Lower lobe of right lung (tissue), 2 donors: ENCODE measurements around the gene SMIM29. TPM values are rescaled to one million over a fixed set of nuclear protein-coding genes. Genes with fewer than 3 reads are reported as not detected.

ENCODE experiments used
- ATAC-seq, 2 donors: fragments of 200-7000 bp; cut with Tn5 transposase; one replicate each; pipeline ENCODE4 v1.9.1; 2020 to 2022; ENCODE audit warnings: mild to moderate bottlenecking in 2 of 2, moderate library complexity in 2 of 2
- DNase-seq: peaks from one replicate; pipeline ENCODE4 v3.0.0-alpha.2; 2020
- H3K27ac ChIP-seq: fragments of 200-600 bp; one replicate; pipeline ENCODE4 v1.8.0; 2022
- H3K27me3 ChIP-seq: fragments of 200-600 bp; one replicate; pipeline ENCODE4 v1.8.0; 2022; ENCODE audit warnings: low read depth
- H3K36me3 ChIP-seq: fragments of 200-600 bp; one replicate; pipeline ENCODE4 v1.8.0; 2022; ENCODE audit warnings: mild to moderate bottlenecking
- H3K4me1 ChIP-seq: fragments of 200-600 bp; one replicate; pipeline ENCODE4 v1.8.0; 2022
- H3K4me3 ChIP-seq: fragments of 200-600 bp; one replicate; pipeline ENCODE4 v1.8.0; 2022; ENCODE audit warnings: mild to moderate bottlenecking
- H3K9me3 ChIP-seq: fragments of 200-600 bp; one replicate; pipeline ENCODE4 v1.8.0; 2022
- intact Hi-C: fragments of 100-400 bp; cut with DNase I; formaldehyde crosslinking; loops from one replicate; pipeline ENCODE4 v1.11.0; 2022
- long read RNA-seq: library from polyadenylated mRNA; unstranded; transcript quantifications from one replicate; pipeline ENCODE4 v2.0.0, GENCODE V29; 2021
- total RNA-seq: library from RNA; stranded (reverse); fragmentation: NEBNext Ultra II Directional; extraction: Animal tissue kit (Norgen Biotek cat#: 25700); gene quantifications from one replicate; pipeline ENCODE4 v1.2.1, GENCODE V29; 2021
- TF ChIP-seq, protein P1 (sequence below): fragments of 200-600 bp; IDR thresholded peaks from one replicate; pipeline ENCODE4 v1.8.0; 2022; ENCODE audit warnings: antibody characterized with exemption, mild to moderate bottlenecking
- donor health status: DM: no; HTN: yes; CAD: no; lungs with severe emphysema.

SMIM29 gene
- total RNA-seq = 29.8 TPM
- long read RNA-seq, transcript SMIM29-205 (5 exons, 1,297 nt) = major isoform, 41 of 65 reads
- long read RNA-seq, transcript SMIM29-208 (5 exons, 1,186 nt) = minor isoform, 15 of 65 reads
- long read RNA-seq, partial matches to known transcripts = 6 of 65 reads
- long read RNA-seq, other reads (novel, unspliced or antisense) = 1 of 65 reads

DNA sequence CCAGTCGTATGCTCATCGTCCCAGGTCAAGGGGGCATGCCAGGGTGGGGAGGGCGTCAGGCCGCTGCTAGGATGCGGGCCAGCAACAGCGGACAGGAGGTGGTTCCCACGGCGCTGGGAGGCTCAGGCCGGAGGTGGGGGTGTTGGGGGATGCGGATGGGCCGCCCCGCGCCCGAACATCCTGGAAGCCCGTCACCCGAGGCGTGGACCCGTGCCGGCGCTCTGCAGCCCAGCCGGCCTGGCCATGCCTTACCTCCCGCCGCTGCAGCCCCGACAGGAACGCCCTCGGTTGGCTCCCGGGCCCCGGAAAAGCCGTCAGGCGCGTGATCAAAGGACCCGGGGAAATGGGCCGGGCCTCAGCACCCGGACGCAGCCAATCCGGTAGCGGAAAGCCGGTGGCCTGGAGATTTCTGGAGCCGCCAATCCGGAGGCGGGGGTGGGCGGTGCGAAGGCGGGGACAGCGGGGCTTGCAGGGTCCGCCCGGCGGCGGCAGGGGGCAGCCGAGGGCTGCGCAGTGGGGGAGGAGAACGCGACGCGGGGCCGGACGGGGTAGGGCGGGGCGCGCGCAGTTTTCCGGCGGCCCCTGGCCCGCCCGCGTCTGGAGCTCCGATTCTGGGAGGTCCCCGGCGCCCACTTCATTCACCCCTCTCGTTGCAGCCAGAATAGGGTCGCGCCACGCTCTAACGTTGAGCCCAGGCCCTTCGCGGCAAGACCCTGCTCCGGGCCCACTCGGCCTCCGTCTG is at the start of gene SMIM29:
SMIM29 (minus strand) TSS at position 280 of the 742 bp plus-strand sequence. CDS start 1,215 bp downstream, outside the sequence.
- peaks cover 30% of the 10 kb centered on the region for H3K4me1 ChIP-seq
- TF ChIP-seq, protein P1, sequence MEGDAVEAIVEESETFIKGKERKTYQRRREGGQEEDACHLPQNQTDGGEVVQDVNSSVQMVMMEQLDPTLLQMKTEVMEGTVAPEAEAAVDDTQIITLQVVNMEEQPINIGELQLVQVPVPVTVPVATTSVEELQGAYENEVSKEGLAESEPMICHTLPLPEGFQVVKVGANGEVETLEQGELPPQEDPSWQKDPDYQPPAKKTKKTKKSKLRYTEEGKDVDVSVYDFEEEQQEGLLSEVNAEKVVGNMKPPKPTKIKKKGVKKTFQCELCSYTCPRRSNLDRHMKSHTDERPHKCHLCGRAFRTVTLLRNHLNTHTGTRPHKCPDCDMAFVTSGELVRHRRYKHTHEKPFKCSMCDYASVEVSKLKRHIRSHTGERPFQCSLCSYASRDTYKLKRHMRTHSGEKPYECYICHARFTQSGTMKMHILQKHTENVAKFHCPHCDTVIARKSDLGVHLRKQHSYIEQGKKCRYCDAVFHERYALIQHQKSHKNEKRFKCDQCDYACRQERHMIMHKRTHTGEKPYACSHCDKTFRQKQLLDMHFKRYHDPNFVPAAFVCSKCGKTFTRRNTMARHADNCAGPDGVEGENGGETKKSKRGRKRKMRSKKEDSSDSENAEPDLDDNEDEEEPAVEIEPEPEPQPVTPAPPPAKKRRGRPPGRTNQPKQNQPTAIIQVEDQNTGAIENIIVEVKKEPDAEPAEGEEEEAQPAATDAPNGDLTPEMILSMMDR = peak; percentile 91
- H3K27ac ChIP-seq = peak within 1 kb of the TSS; percentile 81
- no peaks in the 10 kb centered on the region for H3K36me3 ChIP-seq
- ATAC-seq (peak; percentile 97), DNase-seq (peak; percentile 98)
- peak within 1 kb of the TSS; percentile 83 for H3K4me3 ChIP-seq
- intact Hi-C loops = no loop called here
- no peaks in the 10 kb centered on the region for H3K9me3 ChIP-seq
- no peaks in the 10 kb centered on the region for H3K27me3 ChIP-seq

DNA sequence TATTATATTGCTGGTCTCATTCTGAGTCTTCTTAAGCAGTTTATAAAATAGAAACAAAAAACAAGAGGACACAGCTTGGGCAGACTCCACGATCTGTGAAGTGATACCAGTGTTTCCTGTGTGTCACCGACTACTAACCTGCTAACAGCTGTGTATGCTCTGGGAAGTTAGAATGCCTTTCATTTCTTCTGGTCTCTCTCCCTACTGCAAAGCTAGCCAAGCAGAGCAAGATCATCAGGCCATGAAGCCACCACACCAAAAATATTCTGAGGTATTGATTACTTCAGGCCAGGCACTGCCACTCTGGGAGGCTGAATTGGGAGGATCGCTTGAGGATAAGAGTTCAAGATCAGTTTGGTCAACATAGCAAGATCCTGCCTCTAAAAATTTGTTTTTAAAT is 46.9 kb upstream of the SMIM29 start:
- intact Hi-C loops = no loop called here
- no peak for ATAC-seq

DNA sequence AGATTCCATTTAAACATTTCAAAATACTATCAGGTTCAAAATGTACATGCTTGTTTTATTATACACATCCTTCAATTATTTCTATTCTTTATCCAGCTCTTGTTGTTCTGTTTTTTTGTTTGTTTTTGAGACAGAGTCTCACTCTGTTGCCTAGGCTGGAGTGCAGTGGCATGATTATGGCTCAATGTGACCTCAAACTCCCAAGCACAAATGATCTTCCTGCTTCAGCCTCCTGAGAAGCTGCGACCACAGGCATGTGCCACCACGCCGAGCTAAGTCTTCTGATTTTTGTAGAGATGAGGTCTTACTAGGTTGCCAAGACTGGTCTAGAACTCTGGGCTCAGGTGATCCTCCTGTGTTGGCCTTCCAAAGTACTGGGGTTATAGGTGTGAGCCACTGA is 44.1 kb upstream of the SMIM29 start:
- TF ChIP-seq, protein P1 = no peak
- H3K27me3 ChIP-seq = no peaks in the 10 kb centered on the region
- no peak overlapping the region for H3K27ac ChIP-seq
- H3K4me1 ChIP-seq = peaks cover 5% of the 10 kb centered on the region
- DNase-seq = no peak
- no peaks in the 10 kb centered on the region for H3K9me3 ChIP-seq
- ATAC-seq = no peak
- intact Hi-C loops = no loop called here
- no peak overlapping the region for H3K4me3 ChIP-seq
- peaks cover 36% of the 10 kb centered on the region for H3K36me3 ChIP-seq

More for the DNA sequence above, 46.9 kb upstream of the SMIM29 start:
- Histone ChIP-seq H3K27ac (no peak overlapping the region), H3K27me3 (no peaks in the 10 kb centered on the region), H3K4me3 (no peak overlapping the region), H3K4me1 (peaks cover 6% of the 10 kb centered on the region), H3K9me3 (no peaks in the 10 kb centered on the region), H3K36me3 (peaks cover 36% of the 10 kb centered on the region)
- TF ChIP-seq, protein P1 = no peak
- DNase-seq = no peak

DNA sequence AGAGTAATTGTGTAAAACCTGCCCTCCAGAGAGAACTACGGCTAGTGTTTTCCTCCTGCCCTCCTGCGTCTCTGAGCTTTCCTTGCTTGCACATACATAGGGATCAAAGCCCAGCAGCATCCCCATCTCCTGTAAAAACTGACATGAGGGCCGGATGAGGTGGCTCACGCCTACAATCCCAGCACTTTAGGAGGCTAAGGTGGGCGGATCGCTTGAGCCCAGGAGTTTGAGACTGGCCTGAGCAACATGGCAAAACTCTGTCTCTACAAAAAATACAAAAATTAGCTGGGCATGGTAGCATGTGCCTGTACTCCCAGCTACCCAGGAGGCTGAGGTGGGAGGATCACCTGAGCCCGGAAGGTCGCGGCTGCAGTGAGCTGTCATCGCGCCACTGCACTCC is 40.3 kb upstream of the SMIM29 start:
- DNase-seq (no peak), ATAC-seq (no peak)
- no peaks in the 10 kb centered on the region for H3K27me3 ChIP-seq
- no peak overlapping the region for H3K27ac ChIP-seq
- H3K36me3 ChIP-seq = peaks cover 31% of the 10 kb centered on the region
- TF ChIP-seq, protein P1 = no peak
- no peaks in the 10 kb centered on the region for H3K9me3 ChIP-seq
- intact Hi-C loops = no loop called here
- peaks cover 23% of the 10 kb centered on the region for H3K4me1 ChIP-seq
- no peak overlapping the region for H3K4me3 ChIP-seq

DNA sequence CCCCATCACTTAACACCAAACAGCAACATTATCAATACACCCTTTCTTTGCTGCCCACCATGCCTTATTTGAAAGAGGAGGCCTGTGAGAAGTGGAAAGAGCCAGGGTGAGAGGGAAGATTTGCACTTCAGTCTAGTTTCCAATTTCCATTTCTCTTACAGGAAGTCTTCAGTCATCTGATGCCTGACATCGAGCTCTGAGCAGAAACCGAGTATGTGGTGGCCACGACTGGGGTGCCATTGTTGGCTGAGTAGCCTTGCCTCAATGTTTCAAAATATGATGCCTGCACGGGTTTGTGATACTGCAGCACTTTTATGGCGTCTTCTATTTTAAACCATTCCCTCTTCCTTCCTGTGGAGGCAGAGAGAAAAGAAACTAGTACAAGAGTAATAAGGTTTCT is 39.8 kb upstream of the SMIM29 start:
- intact Hi-C loops = no loop called here
- no peak for DNase-seq
- H3K9me3 ChIP-seq = no peaks in the 10 kb centered on the region
- no peaks in the 10 kb centered on the region for H3K27me3 ChIP-seq
- ATAC-seq = no peak
- peaks cover 25% of the 10 kb centered on the region for H3K36me3 ChIP-seq
- peaks cover 28% of the 10 kb centered on the region for H3K4me1 ChIP-seq
- H3K4me3 ChIP-seq = no peak overlapping the region
- TF ChIP-seq, protein P1 = no peak
- no peak overlapping the region for H3K27ac ChIP-seq
